ENCODE results near the gene CCL22. TPM values are rescaled to one million over a fixed set of nuclear protein-coding genes. Genes with fewer than 3 reads are reported as not detected.

CCL22 gene
- total and polyA plus RNA-seq, 2 experiments from 2014 or later: 0.19 TPM; not detected in 1

GRCh38 chr16:57376313-57376818 is 17.8 kb downstream of the CCL22 start (continued):
- TF ChIP-seq CREB1 (CRISPR knock-in tag; IDR thresholded peaks at IDR 0.05; ENCODE audit: low read depth) (no peak), NANOG (IDR thresholded peaks at IDR 0.05; ENCODE audit: borderline replicate concordance) (no peak), ZNF331 (CRISPR knock-in tag; IDR thresholded peaks at IDR 0.05; ENCODE audit: low read depth) (no peak), ZNF114 (CRISPR knock-in tag; IDR thresholded peaks at IDR 0.05) (no peak), CTCF (conservative IDR thresholded peaks at IDR 0.05; ENCODE audit: low read depth in 2 of 2) (no peak), REST (IDR thresholded peaks at IDR 0.05; ENCODE audit: unreplicated experiment) (no peak)

GRCh38 chr16:57377080-57377841 is 18.7 kb downstream of the CCL22 start:
- ATAC-seq (peak; percentile 12; the same call in 2 of the 3 replicates), DNase-seq (ENCODE audit: low spot score) (peak; percentile 46)
- Histone ChIP-seq H3K27me3 (ENCODE audit: insufficient read depth) (no peaks in the 10 kb centered on the region), H3K4me2 (no peak overlapping the region), H3K4me1 (ENCODE audit: insufficient read depth) (peaks cover 13% of the 10 kb centered on the region), H3K27ac (ENCODE audit: low read depth) (no peak overlapping the region), H2AFZ (no peak overlapping the region), H3F3A (replicated peaks; ENCODE audit: low read depth) (no peaks in the 10 kb centered on the region), H3K79me2 (replicated peaks; ENCODE audit: insufficient read depth) (no peaks in the 10 kb centered on the region), H3K4me3 (no peak overlapping the region), H3K36me3 (ENCODE audit: insufficient read depth) (no peaks in the 10 kb centered on the region), H3K9me2 (ENCODE audit: insufficient read depth) (peaks cover 3% of the 10 kb centered on the region; the same call in 1 of the 2 replicates), H4K20me1 (replicated peaks; ENCODE audit: insufficient read depth) (no peaks in the 10 kb centered on the region)
- H3K4me1 Mint-ChIP-seq: peaks cover 31% of the 10 kb centered on the region
- peaks cover 14% of the 10 kb centered on the region for H3K27me3 Mint-ChIP-seq (ENCODE audit: insufficient read depth, low read depth, poor library complexity)
- H3K36me3 Mint-ChIP-seq (ENCODE audit: low read depth): no peaks in the 10 kb centered on the region
- H3K4me3 Mint-ChIP-seq: no peak overlapping the region
- H3K9me3 Mint-ChIP-seq: no peaks in the 10 kb centered on the region
- TF ChIP-seq CTCF (conservative IDR thresholded peaks at IDR 0.05; ENCODE audit: low read depth in 2 of 2): peak in 1 of 2 experiments; percentile 28; a peak in 2 of 4 replicates
- no peak for TF ChIP-seq STAT1 (IDR thresholded peaks at IDR 0.05; ENCODE audit: unreplicated experiment)
- no peak for TF ChIP-seq REST (IDR thresholded peaks at IDR 0.05; ENCODE audit: unreplicated experiment)
- no peak for TF ChIP-seq EZH2phosphoT487 (IDR thresholded peaks at IDR 0.05; ENCODE audit: unreplicated experiment)
- TF ChIP-seq NANOG (IDR thresholded peaks at IDR 0.05; ENCODE audit: borderline replicate concordance): no peak
- TF ChIP-seq ZNF114 (CRISPR knock-in tag; IDR thresholded peaks at IDR 0.05): no peak
- no peak for TF ChIP-seq ZNF331 (CRISPR knock-in tag; IDR thresholded peaks at IDR 0.05; ENCODE audit: low read depth)
- peak overlapping the region; percentile 1; the same call in 1 of the 2 replicates for H3K27ac Mint-ChIP-seq

All from GM23338 (cell line).